MM.1S (cell line): ENCODE data around the gene RAI2.

Source experiments
- DNase-seq: peaks from one replicate; pipeline ENCODE4 v3.0.0-alpha.2; 2015
- H2AFZ ChIP-seq: fragments of 300-600 bp; sonication (generic); 2 replicates; pipeline ENCODE4 v1.6.0; 2016; ENCODE audit warnings: antibody characterized with exemption, low read length
- H3F3A ChIP-seq: fragments of 300-600 bp; sonication (generic); 2 replicates; pipeline ENCODE4 v1.6.1; 2016; ENCODE audit warnings: mild to moderate bottlenecking, antibody characterized with exemption, low read length, moderate library complexity, mixed read lengths; ENCODE audit not compliant: insufficient read depth
- H3K27ac ChIP-seq: fragments of 300-600 bp; sonication (generic); 2 replicates; pipeline ENCODE4 v1.5.1; 2016; ENCODE audit warnings: mild to moderate bottlenecking, low read length
- H3K27me3 ChIP-seq: fragments of 300-600 bp; sonication (generic); replicated peaks from 2 replicates; pipeline ENCODE4 v1.6.0; 2016; ENCODE audit warnings: low read length; ENCODE audit not compliant: insufficient read depth
- H3K36me3 ChIP-seq: fragments of 300-600 bp; sonication (generic); replicated peaks from 2 replicates; pipeline ENCODE4 v1.6.1; 2016; ENCODE audit warnings: mild to moderate bottlenecking, low read length, mixed read lengths; ENCODE audit not compliant: insufficient read depth
- H3K4me1 ChIP-seq: fragments of 300-600 bp; sonication (generic); 2 replicates; pipeline ENCODE4 v1.6.1; 2016; ENCODE audit warnings: low read length, mixed read lengths
- H3K4me2 ChIP-seq: fragments of 300-600 bp; sonication (generic); 2 replicates; pipeline ENCODE4 v1.6.0; 2016; ENCODE audit warnings: low read depth, low read length
- H3K4me3 ChIP-seq: fragments of 300-600 bp; sonication (generic); 2 replicates; pipeline ENCODE4 v1.5.1; 2016; ENCODE audit warnings: low read length, mixed read lengths
- H3K79me2 ChIP-seq: fragments of 300-600 bp; sonication (generic); 2 replicates; pipeline ENCODE4 v1.6.1; 2016; ENCODE audit warnings: mixed run types, low read length, mixed read lengths
- H3K9ac ChIP-seq: fragments of 300-600 bp; sonication (generic); 2 replicates; pipeline ENCODE4 v1.6.1; 2016; ENCODE audit warnings: low read length, mixed read lengths
- H3K9me2 ChIP-seq: fragments of 300-600 bp; sonication (generic); replicated peaks from 2 replicates; pipeline ENCODE4 v1.6.1; 2016; ENCODE audit warnings: mild to moderate bottlenecking, low read length, mixed read lengths; ENCODE audit not compliant: insufficient read depth
- H3K9me3 ChIP-seq: fragments of 300-600 bp; sonication (generic); replicated peaks from 2 replicates; pipeline ENCODE4 v1.6.1; 2016; ENCODE audit warnings: mild to moderate bottlenecking, low read length, mixed read lengths; ENCODE audit not compliant: insufficient read depth
- H4K20me1 ChIP-seq: fragments of 300-600 bp; sonication (generic); 2 replicates; pipeline ENCODE4 v1.6.1; 2016; ENCODE audit warnings: mild to moderate bottlenecking, low read length, moderate library complexity, mixed read lengths; ENCODE audit not compliant: insufficient read depth
- CTCF ChIP-seq: fragments of 300-600 bp; sonication (generic); IDR thresholded peaks from 2 replicates; pipeline ENCODE4 v1.5.1; 2016; ENCODE audit warnings: antibody characterized with exemption, low read length, mixed read lengths
- EZH2 ChIP-seq: fragments of 300-600 bp; sonication (generic); optimal IDR thresholded peaks from 2 replicates; pipeline ENCODE3; 2017; ENCODE audit warnings: low read depth, mild to moderate bottlenecking, antibody characterized with exemption, low read length, mixed read lengths
- EZH2phosphoT487 ChIP-seq: fragments of 300-600 bp; sonication (generic); IDR thresholded peaks from 2 replicates; pipeline ENCODE4 v1.6.1; 2018; ENCODE audit warnings: antibody characterized with exemption, low read length

Gene RAI2

GRCh38 chrX:17829566-17829965 lies 31.5 kb downstream of the RAI2 start:
- H3K4me3 ChIP-seq, result no peak overlapping the region
- no peaks in the 10 kb centered on the region for H3K36me3 ChIP-seq
- TF ChIP-seq EZH2, result no peak
- no peak for TF ChIP-seq EZH2phosphoT487
- TF ChIP-seq CTCF, result no peak
- H3K9me2 ChIP-seq, result no peaks in the 10 kb centered on the region
- H3K9ac ChIP-seq, result no peak overlapping the region
- H2AFZ ChIP-seq, result no peak overlapping the region
- no peaks in the 10 kb centered on the region for H3K4me1 ChIP-seq
- no peaks in the 10 kb centered on the region for H3K79me2 ChIP-seq
- no peaks in the 10 kb centered on the region for H3K9me3 ChIP-seq
- DNase-seq, result no peak
- H3K27me3 ChIP-seq, result no peaks in the 10 kb centered on the region
- H3K4me2 ChIP-seq, result no peak overlapping the region
- no peaks in the 10 kb centered on the region for H3F3A ChIP-seq
- H4K20me1 ChIP-seq, result no peaks in the 10 kb centered on the region
- H3K27ac ChIP-seq, result no peak overlapping the region

- H3K4me2 ChIP-seq, result no peak overlapping the region
Measured at GRCh38 chrX:17828171-17828570, 32.9 kb downstream of the RAI2 start.

GRCh38 chrX:17826609-17827496 lies 34.2 kb downstream of the RAI2 start:
- Histone ChIP-seq H3K9me2 (no peaks in the 10 kb centered on the region), H3K9ac (no peak overlapping the region), H3K4me1 (no peaks in the 10 kb centered on the region), H3K4me2 (no peak overlapping the region), H3F3A (no peaks in the 10 kb centered on the region), H3K27ac (no peak overlapping the region), H3K27me3 (no peaks in the 10 kb centered on the region), H2AFZ (no peak overlapping the region), H3K4me3 (no peak overlapping the region), H4K20me1 (no peaks in the 10 kb centered on the region), H3K9me3 (no peaks in the 10 kb centered on the region), H3K79me2 (no peaks in the 10 kb centered on the region), H3K36me3 (no peaks in the 10 kb centered on the region)
- no peak for DNase-seq
- no peak for TF ChIP-seq EZH2
- TF ChIP-seq CTCF, result no peak
- TF ChIP-seq EZH2phosphoT487, result no peak

More at GRCh38 chrX:17828171-17828570, 32.9 kb downstream of the RAI2 start:
- Histone ChIP-seq H3K4me3 (no peak overlapping the region), H2AFZ (no peak overlapping the region), H3F3A (no peaks in the 10 kb centered on the region), H3K79me2 (no peaks in the 10 kb centered on the region), H3K9me3 (no peaks in the 10 kb centered on the region), H3K9me2 (no peaks in the 10 kb centered on the region), H3K36me3 (no peaks in the 10 kb centered on the region), H3K27ac (no peak overlapping the region), H3K4me1 (no peaks in the 10 kb centered on the region), H3K9ac (no peak overlapping the region), H3K27me3 (no peaks in the 10 kb centered on the region), H4K20me1 (no peaks in the 10 kb centered on the region)
- no peak for TF ChIP-seq CTCF
- no peak for TF ChIP-seq EZH2
- TF ChIP-seq EZH2phosphoT487, result no peak
- DNase-seq, result no peak
